HepG2 (cell line): ENCODE measurements around the gene KIAA1755. TPM values are rescaled to one million over a fixed set of nuclear protein-coding genes. Genes with fewer than 3 reads are reported as not detected.

Source experiments
- BORCS8-MEF2B ChIP-seq: sonication (generic); formaldehyde crosslinking; IDR thresholded peaks from 2 replicates; pipeline ENCODE4 v1.8.0; 2022; ENCODE audit warnings: mild to moderate bottlenecking, missing genetic modification reagents
- CHD4 ChIP-seq: fragments of 200-600 bp; sonication (generic); IDR thresholded peaks from 2 replicates; pipeline ENCODE4 v1.7.0; 2017; ENCODE audit warnings: mild to moderate bottlenecking, low read length, borderline replicate concordance
- LCORL ChIP-seq, 2 experiments: fragments of 450-650 bp in 1 of 2; sonication (generic) in 1 of 2; formaldehyde crosslinking in 1 of 2; IDR thresholded peaks; 2 replicates each; pipeline versions ENCODE4 v1.5.0 to v1.6.1; 2017 to 2020; ENCODE audit warnings: antibody characterized with exemption in 1 of 2, missing genetic modification reagents in 1 of 2
- SP1 ChIP-seq, 2 experiments: fragments of 450-650 bp in 1 of 2; sonication (generic) in 1 of 2; formaldehyde crosslinking in 1 of 2; IDR thresholded peaks; 2 replicates each; pipeline versions ENCODE4 v1.4.0 to v1.6.1; 2016 to 2020; ENCODE audit warnings: missing genetic modification reagents in 1 of 2
- ZFP36L1 ChIP-seq: sonication (generic); formaldehyde crosslinking; IDR thresholded peaks from 2 replicates; pipeline ENCODE4 v1.8.0; 2022; ENCODE audit warnings: mild to moderate bottlenecking, missing genetic modification reagents, moderate library complexity
- ZFX ChIP-seq: sonication (generic); formaldehyde crosslinking; IDR thresholded peaks from 2 replicates; pipeline ENCODE4 v1.4.0; 2020; ENCODE audit warnings: mild to moderate bottlenecking, low read depth, missing genetic modification reagents, moderate library complexity
- ZNF256 ChIP-seq: sonication (generic); formaldehyde crosslinking; conservative IDR thresholded peaks from 2 replicates; pipeline ENCODE4 v1.4.0; 2020; ENCODE audit warnings: missing genetic modification reagents
- ZNF709 ChIP-seq: sonication (generic); formaldehyde crosslinking; IDR thresholded peaks from 2 replicates; pipeline ENCODE4 v1.5.0; 2020; ENCODE audit warnings: mild to moderate bottlenecking, missing genetic modification reagents
- ZNF788 ChIP-seq: sonication (generic); formaldehyde crosslinking; IDR thresholded peaks from 2 replicates; pipeline ENCODE4 v1.5.0; 2020; ENCODE audit warnings: mild to moderate bottlenecking, missing genetic modification reagents, borderline replicate concordance
- polyA plus RNA-seq, 8 experiments: library from polyadenylated mRNA; depleted of rRNA in 3 of 8; stranded (reverse) in 7 of 8; unstranded in 1 of 8; fragments of >200 nt; fragmentation: Illumina TruSeq in 4 of 8; extraction: Trizol in 4 of 8; gene quantifications; 2 replicates each; pipeline versions ENCODE4 v1.2.1 to v1.2.3, GENCODE V29; 2011 to 2016; ENCODE audit warnings: low read depth in 4 of 8, missing spikeins in 1 of 8, mixed read lengths in 1 of 8; ENCODE audit not compliant: insufficient read depth in 1 of 8
- total RNA-seq, 5 experiments: library from RNA; depleted of rRNA; stranded (reverse); fragments of >200 nt; fragmentation: Illumina TruSeq; extraction: Trizol; gene quantifications; 2 replicates each; pipeline ENCODE4 v1.2.3, GENCODE V29; 2016; ENCODE audit warnings: low read depth in 1 of 5
- TF ChIP-seq, protein P1 (sequence below): sonication (generic); formaldehyde crosslinking; IDR thresholded peaks from 2 replicates; pipeline ENCODE4 v1.5.0; 2020; ENCODE audit warnings: mild to moderate bottlenecking, missing genetic modification reagents, moderate library complexity
- TF ChIP-seq, protein P2 (sequence below): IDR thresholded peaks from 2 replicates; pipeline ENCODE4 v1.6.1; 2016; ENCODE audit warnings: missing compliant biosample characterization, missing genetic modification reagents, borderline replicate concordance
- TF ChIP-seq, protein P3 (sequence below): sonication (generic); formaldehyde crosslinking; IDR thresholded peaks from 2 replicates; pipeline ENCODE4 v1.5.0; 2020; ENCODE audit warnings: missing genetic modification reagents
- TF ChIP-seq, protein P4 (sequence below): sonication (generic); formaldehyde crosslinking; IDR thresholded peaks from 2 replicates; pipeline ENCODE4 v1.4.0; 2020; ENCODE audit warnings: missing genetic modification reagents
- TF ChIP-seq, protein P5 (sequence below): sonication (generic); formaldehyde crosslinking; IDR thresholded peaks from 2 replicates; pipeline ENCODE4 v1.4.0; 2020; ENCODE audit warnings: mild to moderate bottlenecking, missing genetic modification reagents
- TF ChIP-seq, protein P6 (sequence below): IDR thresholded peaks from 2 replicates; pipeline ENCODE4 v1.6.1; 2016; ENCODE audit warnings: low read depth, control low read depth
- TF ChIP-seq, protein P7 (sequence below): IDR thresholded peaks from 2 replicates; pipeline ENCODE4 v1.6.1; 2018; ENCODE audit warnings: missing genetic modification reagents

The KIAA1755 gene
- total and polyA plus RNA-seq, 2 of the 13 experiments (the other 11 are each of a cell fraction or from before 2014, with no cell fraction given) = 0.04 TPM; not detected in 1

DNA sequence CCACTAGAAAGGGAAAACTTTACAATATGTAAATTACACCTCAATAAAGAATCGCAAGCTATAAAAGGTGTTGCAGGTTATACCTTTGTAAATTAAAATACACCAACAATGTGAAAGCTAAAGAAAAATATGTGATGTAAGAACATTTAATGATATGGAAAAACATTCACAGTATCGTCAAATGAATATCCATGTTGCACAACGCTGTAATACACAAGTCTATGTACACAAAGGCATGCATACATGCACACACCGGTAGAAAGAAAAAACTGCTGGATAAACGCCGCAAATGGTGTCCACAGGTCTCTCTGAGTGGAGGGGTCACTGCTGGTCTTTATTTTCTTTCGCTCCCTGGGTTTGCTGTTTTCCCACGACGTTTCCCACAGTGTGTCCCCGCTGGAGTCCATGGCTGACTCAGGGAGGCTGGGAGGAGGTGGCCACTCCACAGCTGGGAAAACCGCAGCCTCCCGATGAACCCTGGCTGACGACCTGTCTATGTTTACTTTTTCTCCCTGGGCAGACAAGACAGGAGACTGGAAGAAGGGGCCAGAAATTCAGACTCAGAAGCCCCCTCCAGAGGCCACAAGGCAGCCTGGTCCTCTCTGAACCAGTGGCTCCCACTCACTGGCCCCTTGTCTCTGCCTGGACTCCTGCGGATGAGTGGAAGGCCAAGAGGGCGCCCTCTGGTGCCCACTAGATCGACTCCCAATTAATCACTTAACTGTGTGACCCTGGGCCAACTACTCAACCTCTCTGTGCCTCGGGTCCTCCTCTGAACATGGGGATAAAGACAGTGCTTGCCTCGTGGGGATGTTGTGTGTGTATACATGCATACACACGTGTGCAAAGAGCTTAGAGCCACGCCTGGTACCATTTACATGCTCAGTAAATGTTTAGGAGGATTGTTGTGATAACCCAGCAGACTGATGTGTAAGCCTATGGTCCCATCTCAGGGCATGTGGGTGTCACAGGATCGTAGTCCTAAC lies 30.6 kb upstream of the KIAA1755 start (continued):
- TF ChIP-seq, protein P1, sequence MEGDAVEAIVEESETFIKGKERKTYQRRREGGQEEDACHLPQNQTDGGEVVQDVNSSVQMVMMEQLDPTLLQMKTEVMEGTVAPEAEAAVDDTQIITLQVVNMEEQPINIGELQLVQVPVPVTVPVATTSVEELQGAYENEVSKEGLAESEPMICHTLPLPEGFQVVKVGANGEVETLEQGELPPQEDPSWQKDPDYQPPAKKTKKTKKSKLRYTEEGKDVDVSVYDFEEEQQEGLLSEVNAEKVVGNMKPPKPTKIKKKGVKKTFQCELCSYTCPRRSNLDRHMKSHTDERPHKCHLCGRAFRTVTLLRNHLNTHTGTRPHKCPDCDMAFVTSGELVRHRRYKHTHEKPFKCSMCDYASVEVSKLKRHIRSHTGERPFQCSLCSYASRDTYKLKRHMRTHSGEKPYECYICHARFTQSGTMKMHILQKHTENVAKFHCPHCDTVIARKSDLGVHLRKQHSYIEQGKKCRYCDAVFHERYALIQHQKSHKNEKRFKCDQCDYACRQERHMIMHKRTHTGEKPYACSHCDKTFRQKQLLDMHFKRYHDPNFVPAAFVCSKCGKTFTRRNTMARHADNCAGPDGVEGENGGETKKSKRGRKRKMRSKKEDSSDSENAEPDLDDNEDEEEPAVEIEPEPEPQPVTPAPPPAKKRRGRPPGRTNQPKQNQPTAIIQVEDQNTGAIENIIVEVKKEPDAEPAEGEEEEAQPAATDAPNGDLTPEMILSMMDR (CRISPR knock-in tag) = peak; percentile 89
- TF ChIP-seq ZFX (CRISPR knock-in tag) = no peak
- TF ChIP-seq BORCS8-MEF2B (CRISPR knock-in tag) = 0 out of 2 replicates have a peak, but pooled peaks have one; percentile 46
- TF ChIP-seq ZFP36L1 = no peak
- TF ChIP-seq LCORL (IDR thresholded peaks at IDR 0.05) = no peak
- TF ChIP-seq LCORL (CRISPR knock-in tag; IDR thresholded peaks at IDR 0.05) = no peak
- peak; percentile 49; the same call in 1 of the 2 replicates for TF ChIP-seq CHD4
- TF ChIP-seq, protein P2, sequence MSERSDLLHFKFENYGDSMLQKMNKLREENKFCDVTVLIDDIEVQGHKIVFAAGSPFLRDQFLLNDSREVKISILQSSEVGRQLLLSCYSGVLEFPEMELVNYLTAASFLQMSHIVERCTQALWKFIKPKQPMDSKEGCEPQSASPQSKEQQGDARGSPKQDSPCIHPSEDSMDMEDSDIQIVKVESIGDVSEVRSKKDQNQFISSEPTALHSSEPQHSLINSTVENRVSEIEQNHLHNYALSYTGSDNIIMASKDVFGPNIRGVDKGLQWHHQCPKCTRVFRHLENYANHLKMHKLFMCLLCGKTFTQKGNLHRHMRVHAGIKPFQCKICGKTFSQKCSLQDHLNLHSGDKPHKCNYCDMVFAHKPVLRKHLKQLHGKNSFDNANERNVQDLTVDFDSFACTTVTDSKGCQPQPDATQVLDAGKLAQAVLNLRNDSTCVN (CRISPR knock-in tag) = no peak
- TF ChIP-seq, protein P3, sequence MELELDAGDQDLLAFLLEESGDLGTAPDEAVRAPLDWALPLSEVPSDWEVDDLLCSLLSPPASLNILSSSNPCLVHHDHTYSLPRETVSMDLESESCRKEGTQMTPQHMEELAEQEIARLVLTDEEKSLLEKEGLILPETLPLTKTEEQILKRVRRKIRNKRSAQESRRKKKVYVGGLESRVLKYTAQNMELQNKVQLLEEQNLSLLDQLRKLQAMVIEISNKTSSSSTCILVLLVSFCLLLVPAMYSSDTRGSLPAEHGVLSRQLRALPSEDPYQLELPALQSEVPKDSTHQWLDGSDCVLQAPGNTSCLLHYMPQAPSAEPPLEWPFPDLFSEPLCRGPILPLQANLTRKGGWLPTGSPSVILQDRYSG (CRISPR knock-in tag) = no peak
- TF ChIP-seq SP1 (IDR thresholded peaks at IDR 0.05) = no peak
- TF ChIP-seq SP1 (CRISPR knock-in tag; IDR thresholded peaks at IDR 0.05) = no peak
- TF ChIP-seq ZNF788 (CRISPR knock-in tag) = no peak; the same call in 1 of the 2 replicates
- TF ChIP-seq, protein P4, sequence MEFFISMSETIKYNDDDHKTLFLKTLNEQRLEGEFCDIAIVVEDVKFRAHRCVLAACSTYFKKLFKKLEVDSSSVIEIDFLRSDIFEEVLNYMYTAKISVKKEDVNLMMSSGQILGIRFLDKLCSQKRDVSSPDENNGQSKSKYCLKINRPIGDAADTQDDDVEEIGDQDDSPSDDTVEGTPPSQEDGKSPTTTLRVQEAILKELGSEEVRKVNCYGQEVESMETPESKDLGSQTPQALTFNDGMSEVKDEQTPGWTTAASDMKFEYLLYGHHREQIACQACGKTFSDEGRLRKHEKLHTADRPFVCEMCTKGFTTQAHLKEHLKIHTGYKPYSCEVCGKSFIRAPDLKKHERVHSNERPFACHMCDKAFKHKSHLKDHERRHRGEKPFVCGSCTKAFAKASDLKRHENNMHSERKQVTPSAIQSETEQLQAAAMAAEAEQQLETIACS (CRISPR knock-in tag) = no peak
- TF ChIP-seq, protein P5, sequence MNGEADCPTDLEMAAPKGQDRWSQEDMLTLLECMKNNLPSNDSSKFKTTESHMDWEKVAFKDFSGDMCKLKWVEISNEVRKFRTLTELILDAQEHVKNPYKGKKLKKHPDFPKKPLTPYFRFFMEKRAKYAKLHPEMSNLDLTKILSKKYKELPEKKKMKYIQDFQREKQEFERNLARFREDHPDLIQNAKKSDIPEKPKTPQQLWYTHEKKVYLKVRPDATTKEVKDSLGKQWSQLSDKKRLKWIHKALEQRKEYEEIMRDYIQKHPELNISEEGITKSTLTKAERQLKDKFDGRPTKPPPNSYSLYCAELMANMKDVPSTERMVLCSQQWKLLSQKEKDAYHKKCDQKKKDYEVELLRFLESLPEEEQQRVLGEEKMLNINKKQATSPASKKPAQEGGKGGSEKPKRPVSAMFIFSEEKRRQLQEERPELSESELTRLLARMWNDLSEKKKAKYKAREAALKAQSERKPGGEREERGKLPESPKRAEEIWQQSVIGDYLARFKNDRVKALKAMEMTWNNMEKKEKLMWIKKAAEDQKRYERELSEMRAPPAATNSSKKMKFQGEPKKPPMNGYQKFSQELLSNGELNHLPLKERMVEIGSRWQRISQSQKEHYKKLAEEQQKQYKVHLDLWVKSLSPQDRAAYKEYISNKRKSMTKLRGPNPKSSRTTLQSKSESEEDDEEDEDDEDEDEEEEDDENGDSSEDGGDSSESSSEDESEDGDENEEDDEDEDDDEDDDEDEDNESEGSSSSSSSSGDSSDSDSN (CRISPR knock-in tag) = peak; percentile 71
- 0 out of 2 replicates have a peak, but pooled peaks have one; percentile 49 for TF ChIP-seq ZNF256 (CRISPR knock-in tag)
- TF ChIP-seq ZNF709 = 0 out of 2 replicates have a peak, but pooled peaks have one; percentile 51
- TF ChIP-seq, protein P6, sequence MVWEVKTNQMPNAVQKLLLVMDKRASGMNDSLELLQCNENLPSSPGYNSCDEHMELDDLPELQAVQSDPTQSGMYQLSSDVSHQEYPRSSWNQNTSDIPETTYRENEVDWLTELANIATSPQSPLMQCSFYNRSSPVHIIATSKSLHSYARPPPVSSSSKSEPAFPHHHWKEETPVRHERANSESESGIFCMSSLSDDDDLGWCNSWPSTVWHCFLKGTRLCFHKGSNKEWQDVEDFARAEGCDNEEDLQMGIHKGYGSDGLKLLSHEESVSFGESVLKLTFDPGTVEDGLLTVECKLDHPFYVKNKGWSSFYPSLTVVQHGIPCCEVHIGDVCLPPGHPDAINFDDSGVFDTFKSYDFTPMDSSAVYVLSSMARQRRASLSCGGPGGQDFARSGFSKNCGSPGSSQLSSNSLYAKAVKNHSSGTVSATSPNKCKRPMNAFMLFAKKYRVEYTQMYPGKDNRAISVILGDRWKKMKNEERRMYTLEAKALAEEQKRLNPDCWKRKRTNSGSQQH = no peak
- TF ChIP-seq, protein P7, sequence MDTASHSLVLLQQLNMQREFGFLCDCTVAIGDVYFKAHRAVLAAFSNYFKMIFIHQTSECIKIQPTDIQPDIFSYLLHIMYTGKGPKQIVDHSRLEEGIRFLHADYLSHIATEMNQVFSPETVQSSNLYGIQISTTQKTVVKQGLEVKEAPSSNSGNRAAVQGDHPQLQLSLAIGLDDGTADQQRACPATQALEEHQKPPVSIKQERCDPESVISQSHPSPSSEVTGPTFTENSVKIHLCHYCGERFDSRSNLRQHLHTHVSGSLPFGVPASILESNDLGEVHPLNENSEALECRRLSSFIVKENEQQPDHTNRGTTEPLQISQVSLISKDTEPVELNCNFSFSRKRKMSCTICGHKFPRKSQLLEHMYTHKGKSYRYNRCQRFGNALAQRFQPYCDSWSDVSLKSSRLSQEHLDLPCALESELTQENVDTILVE (CRISPR knock-in tag) = 0 out of 2 replicates have a peak, but pooled peaks have one; percentile 49
